Uterus (tissue), 2 donors: ENCODE measurements around the gene PDLIM5.

Source experiments
- CTCF ChIP-seq, 4 experiments: fragments of 200-600 bp in 2 of 4; fragments of 450-650 bp in 2 of 4; sonication (generic) in 2 of 4; IDR thresholded peaks; one replicate each; pipeline ENCODE4 v1.5.1; 2016 to 2019; ENCODE audit warnings: antibody characterized with exemption in 4 of 4, mild to moderate bottlenecking in 2 of 4, moderate library complexity in 1 of 4
- POLR2A ChIP-seq, 2 donors: fragments of 450-650 bp; IDR thresholded peaks; one replicate each; pipeline ENCODE4 v1.6.1; 2016; ENCODE audit warnings: antibody characterized with exemption in 2 of 2, mild to moderate bottlenecking in 1 of 2, moderate library complexity in 1 of 2

GRCh38 chr4:94466923-94467322 lies 15.2 kb downstream of the PDLIM5 start:
- TF ChIP-seq CTCF (IDR thresholded peaks at IDR 0.05), result no peak
- TF ChIP-seq POLR2A (IDR thresholded peaks at IDR 0.05), result no peak
